CD14-positive monocyte (primary cell): Measurements from ENCODE around the gene CPA1. TPM values are rescaled to one million over a fixed set of nuclear protein-coding genes. Genes with fewer than 3 reads are reported as not detected.

Experiments used
- DNase-seq, 3 donors: peaks; one replicate each; pipeline ENCODE4 v3.0.0-alpha.2; 2011 to 2022
- H2AFZ ChIP-seq: 2 replicates; pipeline ENCODE4 v1.6.0; 2012; ENCODE audit warnings: mild to moderate bottlenecking, low read depth, low read length, inconsistent platforms; ENCODE audit not compliant: insufficient read depth, poor library complexity, severe bottlenecking
- H3K27ac ChIP-seq, 2 donors: 1 replicate in 1 of 2; 2 replicates in 1 of 2; pipeline ENCODE4 v1.5.1; 2012 to 2013; ENCODE audit warnings: low read length in 2 of 2, control low read depth in 1 of 2, inconsistent platforms in 1 of 2, low read depth in 1 of 2, mild to moderate bottlenecking in 1 of 2
- H3K27me3 ChIP-seq, 2 donors: one replicate each; pipeline versions ENCODE4 v1.6.0 to v1.6.1; 2011 to 2013; ENCODE audit warnings: low read length in 2 of 2; ENCODE audit not compliant: control insufficient read depth in 2 of 2, insufficient read depth in 2 of 2
- H3K36me3 ChIP-seq, 2 donors: replicated peaks in 1 of 2; 1 replicate in 1 of 2; 2 replicates in 1 of 2; pipeline versions ENCODE4 v1.5.1 to v1.6.1; 2012 to 2013; ENCODE audit warnings: low read length in 2 of 2, control low read depth in 1 of 2, inconsistent platforms in 1 of 2, mild to moderate bottlenecking in 1 of 2; ENCODE audit not compliant: insufficient read depth in 2 of 2, control insufficient read depth in 1 of 2
- H3K4me1 ChIP-seq, 2 donors: 1 replicate in 1 of 2; 2 replicates in 1 of 2; pipeline versions ENCODE4 v1.5.1 to v1.6.1; 2012 to 2013; ENCODE audit warnings: low read length in 2 of 2, control low read depth in 1 of 2, inconsistent platforms in 1 of 2, mild to moderate bottlenecking in 1 of 2, moderate library complexity in 1 of 2; ENCODE audit not compliant: insufficient read depth in 2 of 2, control insufficient read depth in 1 of 2
- H3K4me2 ChIP-seq: replicated peaks from 2 replicates; pipeline ENCODE3; 2012; ENCODE audit warnings: low read length, moderate library complexity, mild to moderate bottlenecking; ENCODE audit not compliant: poor library complexity, severe bottlenecking; ENCODE audit errors: extremely low read depth
- H3K4me3 ChIP-seq, 3 experiments: fragments of 200-600 bp in 1 of 3; sonication (generic) in 1 of 3; replicated peaks in 1 of 3; 1 replicate in 2 of 3; 2 replicates in 1 of 3; pipeline ENCODE4 v1.5.1; 2011 to 2013; ENCODE audit warnings: low read length in 3 of 3, mild to moderate bottlenecking in 3 of 3, control low read depth in 2 of 3, low read depth in 2 of 3, inconsistent platforms in 1 of 3, moderate library complexity in 1 of 3
- H3K79me2 ChIP-seq: 2 replicates; pipeline ENCODE4 v1.6.0; 2012; ENCODE audit warnings: mild to moderate bottlenecking, control low read depth, inconsistent platforms, low read length, moderate library complexity; ENCODE audit not compliant: insufficient read depth
- H3K9ac ChIP-seq: 2 replicates; pipeline ENCODE4 v1.6.0; 2017; ENCODE audit warnings: low read length, mild to moderate bottlenecking; ENCODE audit not compliant: insufficient read depth, poor library complexity, severe bottlenecking
- H3K9me3 ChIP-seq, 2 donors: replicated peaks in 1 of 2; 1 replicate in 1 of 2; 2 replicates in 1 of 2; pipeline versions ENCODE4 v1.5.1 to v1.6.1; 2012 to 2013; ENCODE audit warnings: low read length in 2 of 2, control low read depth in 1 of 2; ENCODE audit not compliant: control insufficient read depth in 1 of 2, insufficient read depth in 1 of 2
- H4K20me1 ChIP-seq: 2 replicates; pipeline ENCODE4 v1.6.0; 2012; ENCODE audit warnings: mild to moderate bottlenecking, low read length, control low read depth, moderate library complexity; ENCODE audit not compliant: insufficient read depth
- H3K27ac Mint-ChIP-seq, 7 donors: one replicate each; pipeline ENCODE4 v1.8.0; 2020; ENCODE audit warnings: mild to moderate bottlenecking in 7 of 7, mixed read lengths in 7 of 7, moderate library complexity in 6 of 7, inconsistent platforms in 2 of 7
- H3K27me3 Mint-ChIP-seq, 3 donors: one replicate each; pipeline ENCODE4 v1.8.0; 2021 to 2022; ENCODE audit warnings: low read depth in 3 of 3, mild to moderate bottlenecking in 3 of 3, mixed read lengths in 3 of 3, moderate library complexity in 3 of 3, inconsistent platforms in 1 of 3
- H3K36me3 Mint-ChIP-seq, 2 donors: one replicate each; pipeline ENCODE4 v1.8.0; 2020; ENCODE audit warnings: mixed read lengths in 2 of 2, inconsistent platforms in 1 of 2, mild to moderate bottlenecking in 1 of 2
- H3K4me1 Mint-ChIP-seq: one replicate; pipeline ENCODE4 v1.8.0; 2020; ENCODE audit warnings: mild to moderate bottlenecking, mixed read lengths
- H3K4me3 Mint-ChIP-seq, 2 donors: one replicate each; pipeline ENCODE4 v1.8.0; 2020; ENCODE audit warnings: mild to moderate bottlenecking in 2 of 2, mixed read lengths in 2 of 2, moderate library complexity in 1 of 2
- H3K9me3 Mint-ChIP-seq, 7 donors: one replicate each; pipeline ENCODE4 v1.8.0; 2020 to 2022; ENCODE audit warnings: mixed read lengths in 7 of 7, mild to moderate bottlenecking in 6 of 7, moderate library complexity in 6 of 7, inconsistent platforms in 2 of 7
- CTCF ChIP-seq: fragments of 200-600 bp; IDR thresholded peaks from one replicate; pipeline ENCODE4 v1.8.0; 2022; ENCODE audit warnings: antibody characterized with exemption, mild to moderate bottlenecking
- WGBS: methylation state at CpG from one replicate; pipeline ENCODE4 v1.1.5; 2013; ENCODE audit warnings: missing lambda C conversion rate; ENCODE audit not compliant: insufficient coverage; 5-methylcytosine and 5-hydroxymethylcytosine counted together
- intact Hi-C, 2 donors: fragments of 100-400 bp; cut with micrococcal nuclease; formaldehyde crosslinking; loops; one replicate each; pipeline versions ENCODE4 v1.15.0 to v1.15.1; 2023
- polyA plus RNA-seq, 3 donors: library from polyadenylated mRNA; depleted of rRNA in 1 of 3; unstranded in 2 of 3; stranded (reverse) in 1 of 3; fragments of 300-500 nt in 2 of 3; fragments of >200 nt in 1 of 3; fragmentation: Illumina TruSeq in 2 of 3; gene quantifications; 1 replicate in 2 of 3; 2 replicates in 1 of 3; pipeline ENCODE4 v1.2.3, GENCODE V29; 2012 to 2021

CPA1 gene
- polyA plus RNA-seq, 3 donors: not detected

- no peak overlapping the region for H3K4me3 Mint-ChIP-seq
- DNase-seq: no peak
These were observed 18.0 kb upstream of the CPA1 start for GRCh38 chr7:130362251-130362816.

GRCh38 chr7:130363026-130363847, 17.1 kb upstream of the CPA1 start:
- no peak overlapping the region for H3K27ac ChIP-seq
- Mint-ChIP-seq H3K27me3 (peaks cover 2 to 4% (median 2%) of the 10 kb centered on the region in 3 donors), H3K9me3 (peaks cover 8 to 29% (median 20%) of the 10 kb centered on the region in 7 donors), H3K4me3 (no peak overlapping the region), H3K4me1 (no peaks in the 10 kb centered on the region), H3K36me3 (no peaks in the 10 kb centered on the region), H3K27ac (no peak overlapping the region)
- DNase-seq: no peak
- H3K4me3 ChIP-seq: no peak overlapping the region
- no peaks in the 10 kb centered on the region for H3K36me3 ChIP-seq
- H3K4me2 ChIP-seq: no peak overlapping the region
- H3K79me2 ChIP-seq: no peaks in the 10 kb centered on the region
- 93% methylated on average over 6 of the region's 8 CpGs for WGBS
- H3K9ac ChIP-seq: no peak overlapping the region
- no peak for TF ChIP-seq CTCF
- no peak overlapping the region for H2AFZ ChIP-seq
- H3K9me3 ChIP-seq: peaks cover 20 to 26% of the 10 kb centered on the region in 2 donors
- no peaks in the 10 kb centered on the region for H4K20me1 ChIP-seq
- no peaks in the 10 kb centered on the region for H3K27me3 ChIP-seq
- intact Hi-C loops: no loop called here
- H3K4me1 ChIP-seq: no peaks in the 10 kb centered on the region

More at GRCh38 chr7:130362251-130362816, 18.0 kb upstream of the CPA1 start:
- 96% methylated on average over 9 of the region's 10 CpGs for WGBS
- Histone ChIP-seq H3K9ac (no peak overlapping the region), H3K4me3 (no peak overlapping the region), H3K9me3 (peaks cover 20 to 26% of the 10 kb centered on the region in 2 donors), H3K4me1 (no peaks in the 10 kb centered on the region), H2AFZ (no peak overlapping the region), H3K27me3 (no peaks in the 10 kb centered on the region), H3K4me2 (no peak overlapping the region), H3K79me2 (no peaks in the 10 kb centered on the region), H4K20me1 (no peaks in the 10 kb centered on the region), H3K27ac (no peak overlapping the region), H3K36me3 (no peaks in the 10 kb centered on the region)
- no peak for TF ChIP-seq CTCF
- no peak overlapping the region for H3K27ac Mint-ChIP-seq
- no peaks in the 10 kb centered on the region for H3K36me3 Mint-ChIP-seq
- H3K4me1 Mint-ChIP-seq: no peaks in the 10 kb centered on the region
- H3K27me3 Mint-ChIP-seq: peaks cover 2 to 3% (median 2%) of the 10 kb centered on the region in 3 donors
- peaks cover 8 to 29% (median 20%) of the 10 kb centered on the region in 7 donors for H3K9me3 Mint-ChIP-seq
- intact Hi-C loops: no loop called here
